HCT116 (cell line): ENCODE measurements around the gene LSM7. TPM values are rescaled to one million over a fixed set of nuclear protein-coding genes. Genes with fewer than 3 reads are reported as not detected.

Experiments
- ATAC-seq: fragments of 200-7000 bp; cut with Tn5 transposase; 2 replicates; pipeline ENCODE4 v1.9.1; 2020; ENCODE audit warnings: mild to moderate bottlenecking, moderate library complexity
- BruUV-seq: library from RNA; stranded (reverse); fragments of 400-500 nt; replicated peaks from 2 replicates; lab custom pipeline; 2021; lab: Mats Ljungman, UMichigan
- CTCF ChIA-PET: fragments of 300-600 bp; sonication (Branson Sonifier 250); formaldehyde crosslinking; loops from one replicate; lab custom pipeline; 2021; ENCODE audit warnings: antibody characterized with exemption; lab: Charles Lee
- POLR2A ChIA-PET: fragments of 300-600, 350-600 bp; sonication (Branson Sonifier 250); formaldehyde crosslinking; loops from one replicate; lab custom pipeline; 2021; ENCODE audit warnings: antibody characterized with exemption; lab: Charles Lee
- RAD21 ChIA-PET, 2 experiments: fragments of 300-600 bp; sonication (Branson Sonifier 250); formaldehyde crosslinking; loops; one replicate each; lab custom pipeline; 2023; ENCODE audit warnings: low total read pairs in 2 of 2; ENCODE audit not compliant: uncharacterized antibody in 2 of 2, unreplicated experiment in 2 of 2, low non-redundant PET in 1 of 2; lab: Charles Lee
- DNase-seq: peaks from one replicate; pipeline ENCODE4 v3.0.0-alpha.2; 2010; ENCODE audit warnings: low read depth, low spot score
- H2AFZ ChIP-seq: fragments of 200-600 bp; shearing (Covaris generic), sonication (generic); 2 replicates; pipeline ENCODE4 v1.6.1; 2017; ENCODE audit warnings: low read depth, mixed run types, mixed read lengths, antibody characterized with exemption, low read length; ENCODE audit not compliant: poor library complexity, severe bottlenecking
- H3K27ac ChIP-seq: 2 replicates; pipeline ENCODE4 v1.5.1; 2012; ENCODE audit warnings: low read depth, low read length
- H3K27me3 ChIP-seq: fragments of 200-600 bp; sonication (generic); 2 replicates; pipeline ENCODE4 v1.6.1; 2016; ENCODE audit warnings: mixed run types, low read length, mixed read lengths; ENCODE audit not compliant: insufficient read depth
- H3K36me3 ChIP-seq, 2 experiments: fragments of 200-500 bp in 1 of 2; fragments of 200-600 bp in 1 of 2; sonication (Bioruptor generic) in 1 of 2; sonication (generic) in 1 of 2; 2 replicates each; pipeline versions ENCODE4 v1.5.1 to v1.6.1; 2014 to 2016; ENCODE audit warnings: low read length in 2 of 2, inconsistent platforms in 1 of 2, mixed read lengths in 1 of 2, mixed run types in 1 of 2; ENCODE audit not compliant: insufficient read depth in 2 of 2, control insufficient read depth in 1 of 2
- H3K4me1 ChIP-seq, 2 experiments: fragments of 200-600 bp in 1 of 2; sonication (generic) in 1 of 2; 2 replicates each; pipeline versions ENCODE4 v1.5.1 to v1.6.1; 2012 to 2017; ENCODE audit warnings: low read length in 2 of 2, inconsistent platforms in 1 of 2, mild to moderate bottlenecking in 1 of 2, mixed read lengths in 1 of 2, mixed run types in 1 of 2, moderate library complexity in 1 of 2; ENCODE audit not compliant: insufficient read depth in 2 of 2, control insufficient read depth in 1 of 2
- H3K4me2 ChIP-seq: fragments of 200-600 bp; sonication (generic); 2 replicates; pipeline ENCODE4 v1.6.1; 2017; ENCODE audit warnings: mixed run types, low read length, mixed read lengths
- H3K4me3 ChIP-seq, 2 experiments: fragments of 200-600 bp in 1 of 2; sonication (generic) in 1 of 2; replicated peaks in 1 of 2; 2 replicates each; pipeline ENCODE4 v1.5.1; 2011 to 2016; ENCODE audit warnings: low read length in 2 of 2, control low read depth in 1 of 2, low read depth in 1 of 2, mild to moderate bottlenecking in 1 of 2, mixed read lengths in 1 of 2, mixed run types in 1 of 2
- H3K79me2 ChIP-seq: fragments of 200-600 bp; sonication (generic); 2 replicates; pipeline ENCODE4 v1.6.1; 2017; ENCODE audit warnings: mild to moderate bottlenecking, mixed run types, low read length, moderate library complexity, mixed read lengths; ENCODE audit not compliant: insufficient read depth
- H3K9ac ChIP-seq: fragments of 200-600 bp; sonication (generic); 2 replicates; pipeline ENCODE4 v1.6.1; 2016; ENCODE audit warnings: low read length, mixed read lengths
- H3K9me2 ChIP-seq: fragments of 200-600 bp; sonication (generic), shearing (Covaris generic); 2 replicates; pipeline ENCODE4 v1.6.1; 2017; ENCODE audit warnings: mixed run types, mild to moderate bottlenecking, moderate library complexity; ENCODE audit not compliant: insufficient read depth
- H3K9me3 ChIP-seq, 2 experiments: fragments of 200-500 bp in 1 of 2; fragments of 200-600 bp in 1 of 2; sonication (Bioruptor generic) in 1 of 2; sonication (generic) in 1 of 2; 2 replicates each; pipeline ENCODE4 v1.6.1; 2014 to 2017; ENCODE audit warnings: low read length in 2 of 2, mixed read lengths in 2 of 2, inconsistent platforms in 1 of 2, low read depth in 1 of 2, mild to moderate bottlenecking in 1 of 2, mixed run types in 1 of 2, moderate library complexity in 1 of 2; ENCODE audit not compliant: control insufficient read depth in 1 of 2, insufficient read depth in 1 of 2
- H4K20me1 ChIP-seq: fragments of 200-600 bp; sonication (generic), shearing (Covaris generic); 2 replicates; pipeline ENCODE4 v1.6.1; 2017; ENCODE audit warnings: mixed run types, mild to moderate bottlenecking, moderate library complexity; ENCODE audit not compliant: insufficient read depth
- CEBPB ChIP-seq: IDR thresholded peaks from 2 replicates; pipeline ENCODE4 v1.6.1; 2012; ENCODE audit warnings: low read depth
- EGR1 ChIP-seq: IDR thresholded peaks from 2 replicates; pipeline ENCODE4 v1.6.1; 2012; ENCODE audit warnings: low read depth
- ELF1 ChIP-seq: IDR thresholded peaks from 2 replicates; pipeline ENCODE4 v1.6.1; 2012; ENCODE audit warnings: low read depth, borderline replicate concordance
- JUND ChIP-seq: IDR thresholded peaks from 2 replicates; pipeline ENCODE4 v1.6.1; 2012
- ZNF274 ChIP-seq: fragments of 200-500 bp; sonication (Bioruptor generic); IDR thresholded peaks from 2 replicates; pipeline ENCODE4 v1.6.1; 2014; ENCODE audit warnings: mild to moderate bottlenecking, low read depth, low read length, inconsistent platforms
- intact Hi-C: fragments of 100-400 bp; cut with micrococcal nuclease; formaldehyde crosslinking; loops from 2 replicates; pipeline ENCODE4 v1.10.0; 2022
- total RNA-seq: library from RNA; stranded (reverse); gene quantifications from one replicate; pipeline ENCODE4 v1.2.1, GENCODE V29; 2021; ENCODE audit not compliant: unreplicated experiment
- TF ChIP-seq, protein P1 (sequence below): IDR thresholded peaks from 2 replicates; pipeline ENCODE4 v1.6.1; 2012; ENCODE audit warnings: low read depth
- TF ChIP-seq, protein P2 (sequence below): IDR thresholded peaks from 2 replicates; pipeline ENCODE4 v1.6.1; 2012
- TF ChIP-seq, protein P3 (sequence below), 3 experiments: fragments of 200-600 bp in 1 of 3; sonication (generic) in 1 of 3; IDR thresholded peaks in 2 of 3; conservative IDR thresholded peaks in 1 of 3; 2 replicates each; pipeline ENCODE4 v1.5.1; 2012 to 2017; ENCODE audit warnings: low read depth in 2 of 3, low read length in 2 of 3, antibody characterized with exemption in 1 of 3, borderline replicate concordance in 1 of 3, control low read depth in 1 of 3, mild to moderate bottlenecking in 1 of 3, mixed read lengths in 1 of 3, mixed run types in 1 of 3, moderate library complexity in 1 of 3; ENCODE audit not compliant: insufficient read depth in 1 of 3

LSM7 gene
- total RNA-seq, 1 experiment from 2014 or later, result 190 TPM

DNA sequence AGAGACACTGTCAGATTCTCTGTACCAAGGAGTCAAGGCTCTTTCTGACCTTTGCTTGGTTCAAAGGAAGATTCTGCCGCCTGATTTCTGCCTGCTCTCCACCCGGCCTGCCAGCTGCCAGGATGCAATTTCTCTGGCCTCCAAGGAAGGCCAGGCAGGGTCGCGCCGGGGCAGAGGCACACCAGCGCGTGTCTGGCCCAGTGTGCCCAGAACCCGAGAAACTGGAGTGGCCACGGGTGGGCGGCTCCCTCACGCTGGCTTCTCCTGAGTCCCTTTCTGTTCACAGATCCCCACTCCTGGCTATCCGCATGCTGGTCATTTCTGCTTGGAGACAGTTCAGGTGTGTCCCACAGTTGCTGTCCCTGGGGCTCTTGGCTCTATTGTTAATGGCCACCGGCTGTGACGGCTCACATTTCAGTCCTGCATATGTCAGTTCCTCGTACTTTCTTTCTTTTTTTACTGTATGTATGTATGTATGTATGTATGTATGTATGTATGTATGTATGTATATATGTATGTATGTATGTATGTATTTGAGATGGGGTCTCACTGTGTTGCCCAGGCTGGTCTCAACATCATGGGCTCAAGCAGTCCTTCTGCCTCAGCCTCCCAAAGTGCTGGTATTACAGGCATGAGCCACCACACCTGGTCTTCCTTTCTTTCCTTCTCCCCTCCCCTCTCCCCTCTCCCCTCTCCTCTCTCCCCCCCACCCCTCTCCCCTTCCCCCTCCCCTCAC, 48.6 kb upstream of the LSM7 start:
- ChIA-PET CTCF (no interaction called here), POLR2A (no interaction called here), RAD21 (no interaction called here)
- no peaks in the 10 kb centered on the region for H4K20me1 ChIP-seq
- no peak overlapping the region for H2AFZ ChIP-seq
- no peaks in the 10 kb centered on the region for H3K27me3 ChIP-seq
- DNase-seq, result no peak
- intact Hi-C loops, result no loop called here
- H3K9me2 ChIP-seq, result no peaks in the 10 kb centered on the region
- ATAC-seq, result no peak
- H3K9ac ChIP-seq, result no peak overlapping the region
- no peaks in the 10 kb centered on the region for H3K36me3 ChIP-seq
- peaks cover 4 to 9% of the 10 kb centered on the region in 2 experiments; a peak in 2 of 4 replicates for H3K9me3 ChIP-seq
- no peak overlapping the region for H3K4me2 ChIP-seq
- TF ChIP-seq, protein P1, sequence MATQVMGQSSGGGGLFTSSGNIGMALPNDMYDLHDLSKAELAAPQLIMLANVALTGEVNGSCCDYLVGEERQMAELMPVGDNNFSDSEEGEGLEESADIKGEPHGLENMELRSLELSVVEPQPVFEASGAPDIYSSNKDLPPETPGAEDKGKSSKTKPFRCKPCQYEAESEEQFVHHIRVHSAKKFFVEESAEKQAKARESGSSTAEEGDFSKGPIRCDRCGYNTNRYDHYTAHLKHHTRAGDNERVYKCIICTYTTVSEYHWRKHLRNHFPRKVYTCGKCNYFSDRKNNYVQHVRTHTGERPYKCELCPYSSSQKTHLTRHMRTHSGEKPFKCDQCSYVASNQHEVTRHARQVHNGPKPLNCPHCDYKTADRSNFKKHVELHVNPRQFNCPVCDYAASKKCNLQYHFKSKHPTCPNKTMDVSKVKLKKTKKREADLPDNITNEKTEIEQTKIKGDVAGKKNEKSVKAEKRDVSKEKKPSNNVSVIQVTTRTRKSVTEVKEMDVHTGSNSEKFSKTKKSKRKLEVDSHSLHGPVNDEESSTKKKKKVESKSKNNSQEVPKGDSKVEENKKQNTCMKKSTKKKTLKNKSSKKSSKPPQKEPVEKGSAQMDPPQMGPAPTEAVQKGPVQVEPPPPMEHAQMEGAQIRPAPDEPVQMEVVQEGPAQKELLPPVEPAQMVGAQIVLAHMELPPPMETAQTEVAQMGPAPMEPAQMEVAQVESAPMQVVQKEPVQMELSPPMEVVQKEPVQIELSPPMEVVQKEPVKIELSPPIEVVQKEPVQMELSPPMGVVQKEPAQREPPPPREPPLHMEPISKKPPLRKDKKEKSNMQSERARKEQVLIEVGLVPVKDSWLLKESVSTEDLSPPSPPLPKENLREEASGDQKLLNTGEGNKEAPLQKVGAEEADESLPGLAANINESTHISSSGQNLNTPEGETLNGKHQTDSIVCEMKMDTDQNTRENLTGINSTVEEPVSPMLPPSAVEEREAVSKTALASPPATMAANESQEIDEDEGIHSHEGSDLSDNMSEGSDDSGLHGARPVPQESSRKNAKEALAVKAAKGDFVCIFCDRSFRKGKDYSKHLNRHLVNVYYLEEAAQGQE, result no peak
- TF ChIP-seq EGR1 (no peak), CEBPB (no peak), JUND (no peak), ELF1 (no peak), ZNF274 (no peak)
- TF ChIP-seq, protein P2, sequence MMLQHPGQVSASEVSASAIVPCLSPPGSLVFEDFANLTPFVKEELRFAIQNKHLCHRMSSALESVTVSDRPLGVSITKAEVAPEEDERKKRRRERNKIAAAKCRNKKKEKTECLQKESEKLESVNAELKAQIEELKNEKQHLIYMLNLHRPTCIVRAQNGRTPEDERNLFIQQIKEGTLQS, result no peak
- TF ChIP-seq, protein P3, sequence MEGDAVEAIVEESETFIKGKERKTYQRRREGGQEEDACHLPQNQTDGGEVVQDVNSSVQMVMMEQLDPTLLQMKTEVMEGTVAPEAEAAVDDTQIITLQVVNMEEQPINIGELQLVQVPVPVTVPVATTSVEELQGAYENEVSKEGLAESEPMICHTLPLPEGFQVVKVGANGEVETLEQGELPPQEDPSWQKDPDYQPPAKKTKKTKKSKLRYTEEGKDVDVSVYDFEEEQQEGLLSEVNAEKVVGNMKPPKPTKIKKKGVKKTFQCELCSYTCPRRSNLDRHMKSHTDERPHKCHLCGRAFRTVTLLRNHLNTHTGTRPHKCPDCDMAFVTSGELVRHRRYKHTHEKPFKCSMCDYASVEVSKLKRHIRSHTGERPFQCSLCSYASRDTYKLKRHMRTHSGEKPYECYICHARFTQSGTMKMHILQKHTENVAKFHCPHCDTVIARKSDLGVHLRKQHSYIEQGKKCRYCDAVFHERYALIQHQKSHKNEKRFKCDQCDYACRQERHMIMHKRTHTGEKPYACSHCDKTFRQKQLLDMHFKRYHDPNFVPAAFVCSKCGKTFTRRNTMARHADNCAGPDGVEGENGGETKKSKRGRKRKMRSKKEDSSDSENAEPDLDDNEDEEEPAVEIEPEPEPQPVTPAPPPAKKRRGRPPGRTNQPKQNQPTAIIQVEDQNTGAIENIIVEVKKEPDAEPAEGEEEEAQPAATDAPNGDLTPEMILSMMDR (IDR thresholded peaks at IDR 0.05 in 2 of 3, conservative IDR thresholded peaks at IDR 0.05 in 1 of 3; ENCODE audit: borderline replicate concordance in 1 of 3, insufficient read depth in 1 of 3, low read depth in 2 of 3, low read length in 2 of 3), result no peak
- TF ChIP-seq, all 23 proteins: peak for 0
- Histone ChIP-seq H3K4me1 (peaks cover 4 to 18% of the 10 kb centered on the region in 2 experiments; a peak in 3 of 4 replicates), H3K79me2 (no peaks in the 10 kb centered on the region), H3K4me3 (no peak overlapping the region), H3K27ac (no peak overlapping the region)
- no TSS peak for BruUV-seq
